Hematopoietic multipotent progenitor cell (in vitro differentiated cells): Measurements from ENCODE around the gene DMKN. TPM values are rescaled to one million over a fixed set of nuclear protein-coding genes. Genes with fewer than 3 reads are reported as not detected.
A peak's percentile ranks its signal among the peaks of the same experiment; 100 is the strongest.
"Not testable (repeated sequence)": the region's sequence is repeated elsewhere in the genome, so short reads cannot be mapped to it uniquely, and the experiment has no call there.

Source experiments
- DNase-seq, 3 donors: peaks; one replicate each; pipeline ENCODE4 v3.0.0-alpha.2; 2011 to 2015; ENCODE audit warnings: low read depth in 2 of 3, low spot score in 2 of 3
- total RNA-seq: library from RNA; depleted of rRNA; stranded (reverse); fragments of >200 nt; gene quantifications from one replicate; pipeline ENCODE4 v1.2.3, GENCODE V29; 2012

Gene DMKN
- total RNA-seq, 1 donor: 1.6 TPM

GRCh38 chr19:35501684-35502083, 11.8 kb downstream of the DMKN start:
- DNase-seq: no peak

- DNase-seq: no peak
Measured at GRCh38 chr19:35500611-35501010, 12.8 kb downstream of the DMKN start.

GRCh38 chr19:35498984-35499527, 14.4 kb downstream of the DMKN start:
- DNase-seq: no peak

DNA sequence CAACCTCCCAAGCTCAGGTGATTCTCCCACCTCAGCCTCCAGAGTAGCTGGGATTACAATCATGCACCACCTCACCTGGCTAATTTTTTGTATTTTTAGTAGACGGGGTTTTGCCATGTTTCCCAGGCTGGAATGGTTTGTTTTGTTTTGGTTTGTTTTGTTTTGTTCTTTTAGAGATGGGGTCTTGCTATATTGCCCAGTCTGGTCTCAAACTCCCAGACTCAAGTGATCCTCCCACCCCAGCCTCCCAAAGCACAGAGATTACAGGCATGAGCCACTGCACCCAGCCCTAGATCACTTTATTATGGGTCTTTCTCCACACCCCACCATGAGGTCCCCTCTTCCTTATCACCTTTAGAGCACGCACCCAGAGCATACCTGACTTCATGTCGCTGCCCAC, 15.2 kb downstream of the DMKN start:
- no peak for DNase-seq

DNA sequence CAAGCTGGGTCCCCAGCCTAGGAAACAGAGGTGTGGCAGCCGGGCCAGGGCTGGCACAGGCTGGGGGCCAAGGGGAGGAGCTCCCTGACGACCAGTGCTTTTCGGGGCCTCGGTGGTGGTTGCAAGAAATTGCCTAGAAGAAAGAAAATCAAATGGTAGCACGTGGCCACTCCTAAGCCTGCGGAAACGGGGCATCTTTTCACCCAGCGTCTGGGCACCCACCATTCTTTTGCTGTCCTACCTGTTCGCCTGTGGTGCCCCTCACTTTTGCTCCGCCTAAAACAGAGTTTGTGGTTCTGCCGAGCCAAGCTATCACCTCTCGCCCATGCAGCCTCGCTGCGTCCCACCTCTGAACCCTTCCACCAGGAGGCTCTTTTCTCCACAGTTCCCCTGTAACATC, 16.0 kb downstream of the DMKN start:
- no peak for DNase-seq

DNA sequence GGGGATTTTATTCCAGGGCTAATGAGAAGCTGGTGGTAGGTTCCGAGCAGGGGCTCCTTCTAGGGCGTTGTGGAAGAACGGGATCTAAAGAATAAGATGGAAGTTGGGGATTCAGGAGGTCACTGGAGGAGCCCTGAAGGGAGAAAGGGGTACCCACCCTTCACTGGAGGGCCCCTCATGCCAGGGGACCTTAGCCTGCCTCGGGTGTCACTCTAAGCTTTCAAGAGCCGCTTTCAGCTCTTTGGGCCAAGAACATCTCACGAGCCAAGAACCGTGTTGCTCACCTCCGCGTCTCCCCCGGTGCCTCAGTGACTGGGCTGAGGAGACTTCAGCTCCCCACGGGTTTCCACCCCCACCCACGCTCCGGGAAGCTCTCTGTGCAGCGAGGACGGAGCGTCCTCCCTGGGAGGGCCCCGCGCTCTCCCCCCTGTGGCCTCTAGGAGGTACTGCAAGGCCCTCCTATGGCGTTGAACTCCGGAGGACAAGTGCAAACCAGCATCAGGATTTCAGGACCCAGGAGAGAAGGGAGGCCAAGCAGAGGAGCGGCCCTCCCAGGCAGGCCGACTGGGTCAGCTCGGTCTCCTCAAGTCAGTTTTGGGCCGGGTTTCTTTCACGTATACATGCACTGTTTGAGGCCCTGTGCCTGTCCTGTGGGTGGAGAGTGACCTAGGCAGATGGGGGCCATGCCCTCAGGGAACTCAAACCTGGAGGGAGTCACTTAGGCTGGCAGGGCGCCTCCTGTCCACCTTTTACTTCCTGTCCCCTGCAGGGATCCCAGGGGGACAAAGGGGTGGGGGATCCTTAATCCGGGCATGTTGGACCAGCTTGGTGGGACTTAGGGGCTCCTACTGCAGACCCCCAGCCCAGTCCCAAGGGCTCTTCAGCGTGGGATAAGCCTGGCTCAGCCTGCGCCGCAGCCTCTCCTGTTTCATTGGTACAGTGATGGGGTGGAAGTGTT, 18.1 kb downstream of the DMKN start:
- peak; percentile 39 to 72 (median 66) for DNase-seq

- no peak for DNase-seq
Measured at GRCh38 chr19:35493971-35494370, 19.5 kb downstream of the DMKN start.

GRCh38 chr19:35491836-35492360, 21.6 kb downstream of the DMKN start:
- DNase-seq: no peak

GRCh38 chr19:35490364-35490763, 23.1 kb downstream of the DMKN start, which contains the start of gene KRTDAP:
TSS of gene KRTDAP (minus strand) at chr19:35490464. CDS start at chr19:35490442, 22 bp downstream.
- DNase-seq: no peak

GRCh38 chr19:35488677-35489076, 24.8 kb downstream of the DMKN start:
- no peak for DNase-seq

DNA sequence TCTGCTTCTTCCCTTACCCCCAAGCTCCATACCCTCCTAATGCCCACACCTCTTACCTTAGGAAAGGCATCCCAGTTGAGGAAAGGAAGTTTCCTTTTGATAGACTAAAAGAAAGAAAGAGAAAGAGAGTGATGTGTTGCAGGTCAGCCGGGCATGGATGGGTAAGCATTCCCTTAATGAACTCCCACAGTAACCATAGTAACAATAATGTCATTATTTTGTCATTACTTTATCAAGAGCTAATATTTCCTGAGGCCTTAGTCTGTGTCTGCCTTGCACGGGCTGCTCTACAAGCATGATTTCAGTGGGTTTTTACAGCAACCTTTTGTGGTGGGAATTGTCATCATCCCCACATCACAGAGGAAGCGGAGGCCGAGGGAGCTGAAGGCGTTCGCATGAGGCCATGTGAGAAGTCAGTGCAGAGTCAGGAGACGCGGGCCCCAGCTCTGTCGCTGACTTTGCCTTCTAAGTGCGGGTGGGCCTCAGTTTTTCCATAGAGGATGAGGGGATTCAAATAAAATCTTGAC, 25.7 kb downstream of the DMKN start:
- no peak for DNase-seq

DNA sequence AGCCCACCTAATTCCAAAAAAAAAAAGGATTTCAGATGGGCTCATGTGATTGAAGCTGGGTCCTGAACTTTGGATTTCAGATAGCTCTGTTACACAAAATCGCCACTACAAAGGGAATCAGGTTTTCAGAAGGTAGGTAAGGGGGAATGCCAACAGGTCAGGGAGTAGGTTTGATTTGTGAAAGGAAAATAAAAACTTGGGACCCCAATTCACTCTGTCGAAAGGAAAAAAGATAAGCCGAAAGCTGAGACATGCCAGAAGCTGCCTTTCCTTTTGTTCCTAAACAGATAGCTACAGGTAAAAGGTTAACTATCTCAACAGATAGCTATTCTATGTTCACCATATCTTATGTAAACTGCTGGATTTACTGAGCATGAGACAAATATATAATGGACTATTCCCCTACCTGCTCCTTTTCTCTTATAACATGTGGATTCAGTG, 27.2 kb downstream of the DMKN start:
- DNase-seq: no peak

DNA sequence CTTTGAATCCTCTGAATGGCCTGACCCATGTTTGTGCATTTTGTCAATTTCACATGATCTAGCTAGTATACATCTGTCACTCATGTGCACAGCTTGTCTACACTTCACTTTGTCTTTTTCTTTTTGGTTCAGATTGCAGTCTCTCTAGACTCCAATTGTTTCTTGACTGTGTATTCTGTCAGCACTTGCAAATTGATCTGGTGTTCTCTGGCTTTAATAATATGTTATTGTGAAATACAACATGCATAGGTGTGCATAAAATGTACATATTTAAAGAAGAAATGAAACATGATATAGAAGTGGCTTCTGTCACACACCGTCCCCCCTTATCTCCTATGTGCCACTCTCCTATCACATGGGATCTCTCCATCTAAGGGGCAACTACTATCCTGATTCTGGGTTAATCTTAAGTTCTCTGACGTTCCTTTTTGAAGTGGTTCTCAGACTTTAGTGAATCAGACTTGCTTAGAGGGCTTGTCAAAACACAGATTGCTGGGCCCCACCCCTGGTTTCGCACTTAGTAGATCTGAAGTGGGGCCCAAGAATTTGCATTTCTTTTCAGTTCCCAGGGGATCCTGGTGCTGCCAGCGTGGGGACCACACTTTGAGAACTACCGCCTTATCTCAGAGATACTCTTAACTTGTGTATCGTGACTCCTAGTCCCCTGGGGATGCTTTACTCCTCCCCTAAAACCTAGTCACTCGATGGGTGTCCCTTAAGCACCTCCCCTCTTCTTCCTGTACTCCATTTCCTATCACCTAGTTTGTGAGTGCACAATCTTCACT, 29.0 kb downstream of the DMKN start:
- no peak for DNase-seq

GRCh38 chr19:35483089-35483488, 30.4 kb downstream of the DMKN start:
- no peak for DNase-seq

DNA sequence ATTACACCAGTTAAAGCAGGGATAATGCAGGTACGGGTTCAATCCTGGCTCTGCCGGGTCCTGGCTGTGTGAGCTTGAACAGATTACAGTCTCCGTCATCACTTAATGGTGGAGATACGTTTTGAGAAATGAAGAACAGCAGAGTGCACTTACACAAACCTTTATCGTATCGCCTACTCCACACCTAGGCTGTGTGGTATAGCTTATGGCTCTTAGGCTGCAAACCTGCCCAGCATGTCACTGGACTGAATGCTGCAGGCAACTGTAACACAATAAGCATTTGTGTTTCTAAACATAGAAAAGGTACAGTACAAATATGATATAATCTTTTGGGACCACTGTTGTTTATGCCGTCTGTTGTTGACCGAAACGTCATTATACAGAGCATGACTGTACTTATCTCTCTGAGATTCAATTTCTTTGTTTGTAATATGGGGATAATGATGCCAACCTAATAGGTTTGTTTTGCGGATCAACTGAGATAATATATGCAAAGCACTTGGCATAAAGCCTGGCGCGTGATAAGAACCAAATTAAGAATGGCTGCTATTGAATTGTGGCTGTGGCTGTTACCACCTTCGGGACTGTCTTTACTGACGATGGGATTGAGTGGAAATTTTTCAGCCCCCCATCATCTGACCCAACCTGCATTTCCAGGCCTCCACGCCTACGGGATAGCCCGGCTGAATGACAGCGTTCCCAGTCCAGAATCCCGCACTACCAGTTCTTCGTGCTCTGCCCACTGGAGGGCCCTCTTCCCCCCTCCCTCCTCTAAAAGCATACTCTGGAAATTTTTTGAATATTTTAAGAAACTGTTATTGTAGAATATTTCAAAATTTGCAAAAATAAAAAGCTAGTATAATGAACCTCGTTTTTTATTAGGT, 34.4 kb downstream of the DMKN start:
- DNase-seq: no peak

- no peak for DNase-seq
Measured at GRCh38 chr19:35476149-35476548, 37.3 kb downstream of the DMKN start.

- DNase-seq: not testable (repeated sequence)
Measured at GRCh38 chr19:35474594-35474993, 38.9 kb downstream of the DMKN start.

DNA sequence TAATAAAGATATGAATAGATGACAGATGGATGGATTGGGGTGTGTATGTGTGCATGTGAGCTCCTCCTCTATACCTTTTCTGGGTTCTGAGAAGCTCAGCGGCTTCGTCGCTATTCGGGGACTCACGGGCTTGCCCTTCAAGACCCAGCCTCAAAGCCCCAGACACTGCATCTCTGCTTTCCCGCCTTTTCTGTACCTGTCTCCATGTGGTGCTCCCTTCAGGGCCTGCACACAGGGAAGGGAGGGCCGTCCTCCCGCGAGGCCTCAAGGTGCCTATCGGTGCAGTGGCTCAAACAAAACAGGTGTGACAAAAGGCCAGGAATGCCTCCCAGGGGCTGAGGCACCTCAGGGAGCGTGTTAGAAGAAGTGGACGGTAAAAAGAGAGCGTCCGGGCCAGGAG, 39.3 kb downstream of the DMKN start:
- DNase-seq: no peak

DNA sequence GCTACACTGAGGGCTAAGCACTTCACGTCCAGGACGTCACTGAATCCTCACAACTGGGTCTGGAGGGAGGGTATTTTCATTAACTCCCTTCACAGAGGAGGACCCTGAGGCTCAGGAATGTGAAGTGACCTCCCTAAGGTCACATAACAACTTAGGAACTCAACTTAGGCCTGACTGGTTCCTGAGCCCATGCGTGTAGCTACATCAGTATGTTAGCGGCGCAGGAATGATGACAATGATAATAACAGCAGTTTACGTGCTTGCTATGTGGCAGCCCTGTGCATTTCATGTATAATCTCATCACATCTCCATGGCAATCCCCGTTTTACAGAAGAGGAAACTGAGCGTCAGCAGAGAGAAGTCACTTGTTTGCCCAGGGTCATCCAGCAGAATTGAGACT, 41.5 kb downstream of the DMKN start:
- no peak for DNase-seq

DNA sequence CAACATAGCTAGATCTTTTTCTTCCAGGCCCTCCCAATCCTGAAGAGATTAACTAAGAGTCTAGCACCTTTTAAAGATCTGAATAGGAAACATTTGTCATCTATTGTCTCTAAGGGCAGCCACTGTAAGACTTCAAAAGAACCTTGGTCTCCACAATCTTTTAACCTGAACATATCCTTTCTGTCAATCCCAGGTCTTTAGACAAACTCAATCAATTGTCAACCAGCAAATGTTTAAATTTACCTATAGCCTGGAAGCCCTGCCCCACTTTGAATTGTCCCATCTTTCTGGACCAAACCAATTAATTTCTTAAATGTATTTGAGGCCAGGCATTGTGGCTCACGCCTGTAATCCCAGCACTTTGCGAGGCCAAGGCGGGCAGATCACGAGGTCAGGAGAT, 42.4 kb downstream of the DMKN start:
- DNase-seq: not testable (repeated sequence)
